Measurements from ENCODE around the gene ABHD15.
A peak's percentile ranks its signal among the peaks of the same experiment; 100 is the strongest.
"Not testable (repeated sequence)": the region's sequence is repeated elsewhere in the genome, so short reads cannot be mapped to it uniquely, and the experiment has no call there.

Gene ABHD15

GRCh38 chr17:29571486-29571882, 4.6 kb upstream of the ABHD15 start:
- no peak for DNase-seq (ENCODE audit: low read depth in 2 of 2, low spot score in 1 of 2)

GRCh38 chr17:29570521-29570920, 3.7 kb upstream of the ABHD15 start:
- no peak for DNase-seq (ENCODE audit: low read depth in 2 of 2, low spot score in 1 of 2)

GRCh38 chr17:29569245-29569950, 2.6 kb upstream of the ABHD15 start:
- no peak for DNase-seq (ENCODE audit: low read depth in 2 of 2, low spot score in 1 of 2)

GRCh38 chr17:29568331-29569244, 1.8 kb upstream of the ABHD15 start, which contains the start of gene TP53I13:
Gene TP53I13, plus strand, starts transcription at chr17:29568701. Its CDS starts 58 bp downstream, at chr17:29568759.
- peak in 1 of 2 donors; percentile 83 for DNase-seq (ENCODE audit: low read depth in 2 of 2, low spot score in 1 of 2)

- DNase-seq (ENCODE audit: low read depth in 2 of 2, low spot score in 1 of 2): peak in 1 of 2 donors; percentile 56
Measured at GRCh38 chr17:29567554-29568330, 905 bp upstream of the ABHD15 start.

- no peak for DNase-seq (ENCODE audit: low read depth in 2 of 2, low spot score in 1 of 2)
Measured at GRCh38 chr17:29567304-29567553, 392 bp upstream of the ABHD15 start.

- DNase-seq (ENCODE audit: low read depth in 2 of 2, low spot score in 1 of 2): no peak
Measured at GRCh38 chr17:29565643-29566472, 979 bp downstream of the ABHD15 start.

GRCh38 chr17:29563816-29564215, 3.0 kb downstream of the ABHD15 start:
- no peak for DNase-seq (ENCODE audit: low read depth in 2 of 2, low spot score in 1 of 2)

- no peak for DNase-seq (ENCODE audit: low read depth in 2 of 2, low spot score in 1 of 2)
Measured at GRCh38 chr17:29562615-29563014, 4.2 kb downstream of the ABHD15 start.

- DNase-seq (ENCODE audit: low read depth in 2 of 2, low spot score in 1 of 2): no peak
Measured at GRCh38 chr17:29561554-29562517, 5.0 kb downstream of the ABHD15 start.

- DNase-seq (ENCODE audit: low read depth in 2 of 2, low spot score in 1 of 2): no peak
Measured at GRCh38 chr17:29560316-29560715, 6.5 kb downstream of the ABHD15 start.

- no peak for DNase-seq (ENCODE audit: low read depth in 2 of 2, low spot score in 1 of 2)
Measured at GRCh38 chr17:29559640-29560039, 7.2 kb downstream of the ABHD15 start.

GRCh38 chr17:29558139-29558538, 8.7 kb downstream of the ABHD15 start:
- not testable (repeated sequence) for DNase-seq (ENCODE audit: low read depth in 2 of 2, low spot score in 1 of 2)

GRCh38 chr17:29557739-29558116, 9.1 kb downstream of the ABHD15 start:
- no peak for DNase-seq (ENCODE audit: low read depth in 2 of 2, low spot score in 1 of 2)

- no peak for DNase-seq (ENCODE audit: low read depth in 2 of 2, low spot score in 1 of 2)
Measured at GRCh38 chr17:29557085-29557738, 9.6 kb downstream of the ABHD15 start.

GRCh38 chr17:29555840-29556239, 11.0 kb downstream of the ABHD15 start:
- DNase-seq (ENCODE audit: low read depth in 2 of 2, low spot score in 1 of 2): no peak

- no peak for DNase-seq (ENCODE audit: low read depth in 2 of 2, low spot score in 1 of 2)
Measured at GRCh38 chr17:29549177-29549923, 17.5 kb downstream of the ABHD15 start.

GRCh38 chr17:29546830-29547229, 20.0 kb downstream of the ABHD15 start:
- DNase-seq (ENCODE audit: low read depth in 2 of 2, low spot score in 1 of 2): no peak

All from stimulated activated CD8-positive, alpha-beta memory T cell treated with anti-CD3 and anti-CD28 coated beads, Interleukin-4, amount 100 ng/mL, for 1 hour (primary cell).